Caco-2 (cell line): ENCODE results near the gene MAMLD1. TPM values are rescaled to one million over a fixed set of nuclear protein-coding genes. Genes with fewer than 3 reads are reported as not detected.

Source experiments
- BruUV-seq: library from RNA; stranded (reverse); fragments of 400-500 nt; replicated peaks from 2 replicates; lab custom pipeline; 2021; lab: Mats Ljungman, UMichigan
- CTCF ChIA-PET: fragments of 300-600 bp; sonication (Branson Sonifier 250); formaldehyde crosslinking; loops from one replicate; lab custom pipeline; 2022; ENCODE audit warnings: antibody characterized with exemption; lab: Charles Lee
- POLR2A ChIA-PET: fragments of 300-600 bp; sonication (Branson Sonifier 250); formaldehyde crosslinking; loops from one replicate; lab custom pipeline; 2022; ENCODE audit warnings: antibody characterized with exemption; lab: Charles Lee
- DNase-seq, 2 experiments: peaks; one replicate each; pipeline versions ENCODE4 v3.0.0 to v3.0.0-alpha.2; 2020 to 2022
- H3K27me3 ChIP-seq: replicated peaks from 2 replicates; pipeline ENCODE4 v1.6.0; 2011; ENCODE audit warnings: low read length; ENCODE audit not compliant: control insufficient read depth, insufficient read depth
- H3K36me3 ChIP-seq: 2 replicates; pipeline ENCODE4 v1.5.1; 2011; ENCODE audit warnings: low read length; ENCODE audit not compliant: control insufficient read depth, insufficient read depth
- H3K4me1 ChIP-seq: fragments of 250-450 bp; sonication (Bioruptor Pico); 2 replicates; pipeline ENCODE4 v1.5.1; 2020; ENCODE audit warnings: mild to moderate bottlenecking
- H3K4me3 ChIP-seq: 2 replicates; pipeline ENCODE4 v1.5.1; 2011; ENCODE audit warnings: low read depth, mild to moderate bottlenecking, control low read depth, low read length
- H3K9me3 ChIP-seq: fragments of 250-450 bp; sonication (Bioruptor Pico); 2 replicates; pipeline ENCODE4 v1.5.1; 2020; ENCODE audit warnings: mild to moderate bottlenecking, moderate library complexity
- H3K27ac Mint-ChIP-seq: one replicate; pipeline ENCODE4 v1.8.0; 2022; ENCODE audit warnings: mixed read lengths; ENCODE audit not compliant: unreplicated experiment
- H3K27me3 Mint-ChIP-seq: one replicate; pipeline ENCODE4 v1.8.0; 2022; ENCODE audit warnings: mixed read lengths; ENCODE audit not compliant: insufficient read depth, unreplicated experiment
- H3K36me3 Mint-ChIP-seq: one replicate; pipeline ENCODE4 v1.8.0; 2022; ENCODE audit warnings: mild to moderate bottlenecking, mixed read lengths; ENCODE audit not compliant: insufficient read depth, unreplicated experiment
- H3K4me1 Mint-ChIP-seq: one replicate; pipeline ENCODE4 v1.8.0; 2022; ENCODE audit warnings: low read depth, mixed read lengths; ENCODE audit not compliant: unreplicated experiment
- H3K4me3 Mint-ChIP-seq: one replicate; pipeline ENCODE4 v1.8.0; 2022; ENCODE audit warnings: mild to moderate bottlenecking, moderate library complexity, mixed read lengths; ENCODE audit not compliant: unreplicated experiment
- H3K9me3 Mint-ChIP-seq: one replicate; pipeline ENCODE4 v1.8.0; 2022; ENCODE audit warnings: mixed read lengths; ENCODE audit not compliant: unreplicated experiment
- intact Hi-C: fragments of 100-400 bp; cut with micrococcal nuclease; formaldehyde crosslinking; loops from one replicate; pipeline ENCODE4 v1.10.0; 2022; ENCODE audit not compliant: unreplicated experiment
- total RNA-seq: library from RNA; stranded (reverse); gene quantifications from 2 replicates; pipeline ENCODE4 v1.2.3, GENCODE V29; 2022
- TF ChIP-seq, protein P1 (sequence below), 2 experiments: fragments of 200-600 bp in 1 of 2; IDR thresholded peaks; 1 replicate in 1 of 2; 2 replicates in 1 of 2; pipeline versions ENCODE4 v1.5.1 to v1.8.0; 2011 to 2022; ENCODE audit warnings: antibody characterized with exemption in 1 of 2, control low read depth in 1 of 2, inconsistent platforms in 1 of 2, low read depth in 1 of 2, low read length in 1 of 2, mild to moderate bottlenecking in 1 of 2, moderate library complexity in 1 of 2; ENCODE audit not compliant: insufficient read depth in 1 of 2, severe bottlenecking in 1 of 2, unreplicated experiment in 1 of 2

The MAMLD1 gene
- total RNA-seq, 1 experiment from 2014 or later: not detected

GRCh38 chrX:150446995-150447394, 83.9 kb downstream of the MAMLD1 start:
- DNase-seq: no peak
- CTCF ChIA-PET: no interaction called here
- Histone ChIP-seq H3K9me3 (no peaks in the 10 kb centered on the region), H3K4me1 (no peaks in the 10 kb centered on the region), H3K4me3 (no peak overlapping the region), H3K27me3 (no peaks in the 10 kb centered on the region), H3K36me3 (no peaks in the 10 kb centered on the region)
- POLR2A ChIA-PET: no interaction called here
- H3K27me3 Mint-ChIP-seq: no peaks in the 10 kb centered on the region
- H3K4me1 Mint-ChIP-seq: no peaks in the 10 kb centered on the region
- no peak overlapping the region for H3K27ac Mint-ChIP-seq
- H3K4me3 Mint-ChIP-seq: no peak overlapping the region
- H3K9me3 Mint-ChIP-seq: no peaks in the 10 kb centered on the region
- intact Hi-C loops: no loop called here
- H3K36me3 Mint-ChIP-seq: no peaks in the 10 kb centered on the region
- TF ChIP-seq, protein P1, sequence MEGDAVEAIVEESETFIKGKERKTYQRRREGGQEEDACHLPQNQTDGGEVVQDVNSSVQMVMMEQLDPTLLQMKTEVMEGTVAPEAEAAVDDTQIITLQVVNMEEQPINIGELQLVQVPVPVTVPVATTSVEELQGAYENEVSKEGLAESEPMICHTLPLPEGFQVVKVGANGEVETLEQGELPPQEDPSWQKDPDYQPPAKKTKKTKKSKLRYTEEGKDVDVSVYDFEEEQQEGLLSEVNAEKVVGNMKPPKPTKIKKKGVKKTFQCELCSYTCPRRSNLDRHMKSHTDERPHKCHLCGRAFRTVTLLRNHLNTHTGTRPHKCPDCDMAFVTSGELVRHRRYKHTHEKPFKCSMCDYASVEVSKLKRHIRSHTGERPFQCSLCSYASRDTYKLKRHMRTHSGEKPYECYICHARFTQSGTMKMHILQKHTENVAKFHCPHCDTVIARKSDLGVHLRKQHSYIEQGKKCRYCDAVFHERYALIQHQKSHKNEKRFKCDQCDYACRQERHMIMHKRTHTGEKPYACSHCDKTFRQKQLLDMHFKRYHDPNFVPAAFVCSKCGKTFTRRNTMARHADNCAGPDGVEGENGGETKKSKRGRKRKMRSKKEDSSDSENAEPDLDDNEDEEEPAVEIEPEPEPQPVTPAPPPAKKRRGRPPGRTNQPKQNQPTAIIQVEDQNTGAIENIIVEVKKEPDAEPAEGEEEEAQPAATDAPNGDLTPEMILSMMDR (IDR thresholded peaks at IDR 0.05; ENCODE audit: insufficient read depth in 1 of 2, low read depth in 1 of 2, low read length in 1 of 2, severe bottlenecking in 1 of 2, unreplicated experiment in 1 of 2): no peak
- BruUV-seq: no TSS peak

- Mint-ChIP-seq H3K4me3 (no peak overlapping the region), H3K27ac (no peak overlapping the region), H3K36me3 (no peaks in the 10 kb centered on the region), H3K4me1 (no peaks in the 10 kb centered on the region), H3K27me3 (peaks cover 3% of the 10 kb centered on the region), H3K9me3 (no peaks in the 10 kb centered on the region)
- Histone ChIP-seq H3K4me3 (no peak overlapping the region), H3K36me3 (no peaks in the 10 kb centered on the region), H3K27me3 (no peaks in the 10 kb centered on the region), H3K4me1 (no peaks in the 10 kb centered on the region), H3K9me3 (no peaks in the 10 kb centered on the region)
- TF ChIP-seq, protein P1 (IDR thresholded peaks at IDR 0.05; ENCODE audit: insufficient read depth in 1 of 2, low read depth in 1 of 2, low read length in 1 of 2, severe bottlenecking in 1 of 2, unreplicated experiment in 1 of 2): no peak
- no peak for DNase-seq
- ChIA-PET POLR2A (no interaction called here), CTCF (interaction anchor here (0.6 kb wide), 1 partner anchor 459 kb away, joined by 3 read pairs; no protein-coding TSS in a partner anchor)
- BruUV-seq: no TSS peak
- intact Hi-C loops: no loop called here
Observed at GRCh38 chrX:150449313-150449712, 86.2 kb downstream of the MAMLD1 start.

DNA sequence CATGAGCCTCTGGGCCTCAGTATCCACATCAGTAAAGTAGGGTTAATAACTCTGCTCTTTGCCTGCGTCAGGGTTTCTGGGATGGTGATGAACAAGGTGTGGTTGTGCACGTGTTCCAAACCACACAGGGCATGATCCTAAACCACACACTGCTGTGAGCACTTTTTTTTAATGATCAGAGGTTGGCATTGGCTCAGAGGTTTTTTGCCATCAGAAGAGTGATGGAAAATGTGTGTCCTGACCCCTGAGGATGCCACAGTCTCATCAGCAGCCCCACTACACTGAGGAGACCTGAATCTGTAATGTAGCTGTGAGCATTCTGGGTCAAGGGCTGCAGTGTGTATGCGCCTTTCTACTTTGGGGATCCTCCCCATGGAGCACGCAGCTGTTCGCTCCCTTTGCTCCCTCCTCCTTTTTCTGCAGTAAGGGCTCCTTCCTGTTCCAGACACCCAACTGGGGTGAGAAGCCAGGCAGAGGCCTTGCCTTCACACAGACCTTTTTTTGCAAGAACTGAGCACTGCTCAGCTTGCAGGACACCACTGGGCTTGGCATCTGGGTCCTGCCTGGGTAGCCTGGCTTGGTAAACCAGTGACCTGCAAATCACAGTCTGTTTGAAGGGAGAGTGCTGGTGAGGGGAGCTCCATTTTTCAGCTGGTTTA, 87.5 kb downstream of the MAMLD1 start:
- TF ChIP-seq, protein P1 (IDR thresholded peaks at IDR 0.05; ENCODE audit: insufficient read depth in 1 of 2, low read depth in 1 of 2, low read length in 1 of 2, severe bottlenecking in 1 of 2, unreplicated experiment in 1 of 2): no peak
- intact Hi-C loops: no loop called here
- Mint-ChIP-seq H3K4me1 (no peaks in the 10 kb centered on the region), H3K9me3 (no peaks in the 10 kb centered on the region), H3K27me3 (peaks cover 7% of the 10 kb centered on the region), H3K36me3 (no peaks in the 10 kb centered on the region), H3K4me3 (no peak overlapping the region), H3K27ac (no peak overlapping the region)
- POLR2A ChIA-PET: no interaction called here
- no peaks in the 10 kb centered on the region for H3K27me3 ChIP-seq
- no peak for DNase-seq
- H3K4me3 ChIP-seq: no peak overlapping the region
- CTCF ChIA-PET: no interaction called here
- H3K9me3 ChIP-seq: no peaks in the 10 kb centered on the region
- no peaks in the 10 kb centered on the region for H3K4me1 ChIP-seq
- no peaks in the 10 kb centered on the region for H3K36me3 ChIP-seq
- no TSS peak for BruUV-seq
